Measurements from ENCODE around the gene TPCN2.

Gene TPCN2

GRCh38 chr11:69002110-69002569, 46.6 kb upstream of the TPCN2 start:
- no peak overlapping the region for H3K4me3 ChIP-seq (ENCODE audit: control insufficient read depth, low read depth, low read length)
- no peak for DNase-seq (ENCODE audit: low read depth)
- TF ChIP-seq, protein P1, sequence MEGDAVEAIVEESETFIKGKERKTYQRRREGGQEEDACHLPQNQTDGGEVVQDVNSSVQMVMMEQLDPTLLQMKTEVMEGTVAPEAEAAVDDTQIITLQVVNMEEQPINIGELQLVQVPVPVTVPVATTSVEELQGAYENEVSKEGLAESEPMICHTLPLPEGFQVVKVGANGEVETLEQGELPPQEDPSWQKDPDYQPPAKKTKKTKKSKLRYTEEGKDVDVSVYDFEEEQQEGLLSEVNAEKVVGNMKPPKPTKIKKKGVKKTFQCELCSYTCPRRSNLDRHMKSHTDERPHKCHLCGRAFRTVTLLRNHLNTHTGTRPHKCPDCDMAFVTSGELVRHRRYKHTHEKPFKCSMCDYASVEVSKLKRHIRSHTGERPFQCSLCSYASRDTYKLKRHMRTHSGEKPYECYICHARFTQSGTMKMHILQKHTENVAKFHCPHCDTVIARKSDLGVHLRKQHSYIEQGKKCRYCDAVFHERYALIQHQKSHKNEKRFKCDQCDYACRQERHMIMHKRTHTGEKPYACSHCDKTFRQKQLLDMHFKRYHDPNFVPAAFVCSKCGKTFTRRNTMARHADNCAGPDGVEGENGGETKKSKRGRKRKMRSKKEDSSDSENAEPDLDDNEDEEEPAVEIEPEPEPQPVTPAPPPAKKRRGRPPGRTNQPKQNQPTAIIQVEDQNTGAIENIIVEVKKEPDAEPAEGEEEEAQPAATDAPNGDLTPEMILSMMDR (IDR thresholded peaks at IDR 0.05; ENCODE audit: control insufficient read depth, insufficient read depth, low read depth, low read length, missing control alignments): no peak

DNA sequence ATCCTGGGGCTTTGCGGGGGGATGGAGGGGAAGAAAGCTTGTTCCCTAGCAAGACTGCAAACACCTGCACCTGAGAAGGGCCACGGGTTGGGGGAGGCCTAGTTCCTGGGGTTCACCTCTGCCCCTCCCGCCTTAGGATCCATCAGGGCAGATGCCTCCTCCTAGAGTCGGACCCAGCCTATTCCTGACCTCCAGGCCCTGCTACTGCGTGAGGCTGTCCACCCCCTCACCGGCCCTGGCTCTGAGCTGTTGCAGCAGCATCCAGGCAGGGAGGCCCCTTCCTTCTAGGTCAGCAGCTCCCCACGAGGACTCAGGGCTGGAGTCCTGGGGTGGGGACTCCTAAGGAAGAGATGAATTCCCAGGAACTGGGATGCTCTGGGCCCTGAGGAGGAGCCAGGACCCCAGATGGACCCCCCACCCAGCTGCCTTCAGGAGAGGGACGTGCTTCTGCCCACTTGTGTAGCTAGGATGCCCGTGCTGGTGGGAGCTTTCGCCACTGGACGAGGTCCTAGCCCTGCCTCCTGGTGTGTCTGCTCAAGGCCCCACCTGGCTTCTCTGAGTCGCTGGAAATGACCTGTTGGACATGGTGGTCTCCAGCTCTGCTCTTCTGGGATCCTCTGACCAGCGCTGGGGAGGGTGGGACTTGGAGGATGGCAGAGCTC, 46.0 kb upstream of the TPCN2 start:
- TF ChIP-seq, protein P1 (IDR thresholded peaks at IDR 0.05; ENCODE audit: control insufficient read depth, insufficient read depth, low read depth, low read length, missing control alignments): no peak
- H3K4me3 ChIP-seq (ENCODE audit: control insufficient read depth, low read depth, low read length): no peak overlapping the region
- no peak for DNase-seq (ENCODE audit: low read depth)

DNA sequence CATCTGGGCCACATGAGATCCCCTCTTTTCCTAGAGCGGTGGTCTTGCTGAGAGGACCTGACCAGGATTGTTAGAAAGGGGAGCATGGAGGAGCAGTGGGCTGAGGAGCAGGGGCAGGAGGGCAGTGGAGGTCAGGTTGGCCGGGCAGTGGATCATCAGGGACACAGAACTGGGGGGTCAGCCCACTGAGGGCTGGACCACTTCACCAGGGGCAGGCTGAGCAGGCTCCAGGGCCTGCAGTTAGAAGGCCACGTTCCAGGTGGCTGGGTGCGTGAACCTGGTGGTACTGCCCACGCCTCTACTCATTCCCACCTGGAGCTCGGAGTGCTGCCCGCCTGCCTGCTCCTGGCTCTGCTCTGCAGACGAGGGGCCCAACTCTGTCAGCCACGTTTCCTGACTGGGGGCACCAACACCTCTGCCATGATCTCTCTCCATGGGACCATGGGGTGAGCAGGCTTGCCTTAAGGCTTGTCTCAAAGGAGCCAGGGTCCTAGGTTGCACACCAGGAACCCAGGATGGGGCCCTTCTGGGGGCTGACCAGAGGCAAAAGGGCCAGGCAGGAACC, 45.3 kb upstream of the TPCN2 start:
- no peak overlapping the region for H3K4me3 ChIP-seq (ENCODE audit: control insufficient read depth, low read depth, low read length)
- TF ChIP-seq, protein P1 (IDR thresholded peaks at IDR 0.05; ENCODE audit: control insufficient read depth, insufficient read depth, low read depth, low read length, missing control alignments): no peak
- DNase-seq (ENCODE audit: low read depth): no peak

GRCh38 chr11:69003866-69004367, 44.8 kb upstream of the TPCN2 start:
- H3K4me3 ChIP-seq (ENCODE audit: control insufficient read depth, low read depth, low read length): no peak overlapping the region
- no peak for DNase-seq (ENCODE audit: low read depth)
- TF ChIP-seq, protein P1 (IDR thresholded peaks at IDR 0.05; ENCODE audit: control insufficient read depth, insufficient read depth, low read depth, low read length, missing control alignments): no peak

DNA sequence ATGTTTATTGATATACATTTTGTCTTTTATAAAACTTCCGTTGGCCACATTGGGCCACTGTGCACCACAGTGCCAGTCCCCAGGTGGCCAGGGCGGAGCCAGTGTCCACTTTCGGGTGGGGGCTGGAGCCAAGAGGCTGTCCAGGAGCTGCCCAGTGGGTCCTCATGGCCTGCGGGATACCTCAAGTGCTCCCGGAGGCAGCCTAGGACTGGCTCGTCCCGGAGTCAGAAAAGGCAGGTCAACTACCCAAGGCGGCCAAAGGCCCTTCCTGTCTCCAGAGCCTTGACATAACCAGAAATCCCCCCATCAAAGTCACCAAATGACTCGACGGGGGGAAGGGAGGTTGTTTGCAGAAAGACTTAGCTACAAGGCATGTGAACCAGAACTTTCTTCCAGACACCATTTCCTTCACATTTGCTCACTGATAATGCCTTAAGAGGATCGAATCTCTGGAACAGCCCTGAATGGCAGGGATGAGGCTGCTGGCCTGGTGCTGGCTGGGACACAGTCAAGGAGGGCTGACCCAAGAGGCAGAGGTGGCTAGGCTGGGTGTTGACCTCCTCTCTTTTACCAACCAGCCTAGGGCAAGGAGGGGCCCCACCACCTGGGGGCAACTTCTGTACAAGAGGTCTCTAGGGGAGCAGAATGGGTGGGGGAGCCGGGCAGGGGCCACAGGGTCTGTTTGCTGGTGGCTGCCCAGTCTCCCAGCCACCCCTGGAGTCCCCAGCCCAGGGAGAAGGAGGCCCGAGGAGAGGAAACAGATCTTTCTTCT, 44.1 kb upstream of the TPCN2 start:
- DNase-seq (ENCODE audit: low read depth): no peak
- H3K4me3 ChIP-seq (ENCODE audit: control insufficient read depth, low read depth, low read length): no peak overlapping the region
- TF ChIP-seq, protein P1 (IDR thresholded peaks at IDR 0.05; ENCODE audit: control insufficient read depth, insufficient read depth, low read depth, low read length, missing control alignments): no peak

GRCh38 chr11:69005183-69005630, 43.5 kb upstream of the TPCN2 start:
- no peak overlapping the region for H3K4me3 ChIP-seq (ENCODE audit: control insufficient read depth, low read depth, low read length)
- TF ChIP-seq, protein P1 (IDR thresholded peaks at IDR 0.05; ENCODE audit: control insufficient read depth, insufficient read depth, low read depth, low read length, missing control alignments): no peak
- no peak for DNase-seq (ENCODE audit: low read depth)
